Left lung (tissue), 10 donors: ENCODE measurements around the gene PICALM. TPM values are rescaled to one million over a fixed set of nuclear protein-coding genes. Genes with fewer than 3 reads are reported as not detected.
A peak's percentile ranks its signal among the peaks of the same experiment; 100 is the strongest.

ENCODE experiments used
- ATAC-seq: fragments of 200-7000 bp; cut with Tn5 transposase; one replicate; pipeline ENCODE4 v1.9.1; 2020; ENCODE audit warnings: moderate library complexity
- DNase-seq, 4 donors: peaks; one replicate each; pipeline ENCODE4 v3.0.0-alpha.2; 2013 to 2020
- H3K27ac ChIP-seq, 2 donors: fragments of 200-600 bp; sonication (generic) in 1 of 2; one replicate each; pipeline versions ENCODE4 v1.5.0 to v1.8.0; 2020 to 2021
- H3K27me3 ChIP-seq, 2 donors: fragments of 200-600 bp; sonication (generic) in 1 of 2; one replicate each; pipeline versions ENCODE4 v1.5.0 to v1.8.0; 2020 to 2021
- H3K36me3 ChIP-seq, 2 donors: fragments of 200-600 bp; sonication (generic) in 1 of 2; one replicate each; pipeline versions ENCODE4 v1.5.0 to v1.8.0; 2020 to 2021
- H3K4me1 ChIP-seq, 2 donors: fragments of 200-600 bp; one replicate each; pipeline ENCODE4 v1.8.0; 2021
- H3K4me3 ChIP-seq, 2 donors: fragments of 200-600 bp; sonication (generic) in 1 of 2; one replicate each; pipeline versions ENCODE4 v1.5.0 to v1.8.0; 2020 to 2021; ENCODE audit warnings: mild to moderate bottlenecking in 1 of 2
- H3K9me3 ChIP-seq, 2 donors: fragments of 200-600 bp; sonication (generic) in 1 of 2; one replicate each; pipeline versions ENCODE4 v1.5.0 to v1.8.0; 2020 to 2021
- CTCF ChIP-seq, 2 donors: fragments of 200-600 bp; sonication (generic) in 1 of 2; IDR thresholded peaks; one replicate each; pipeline versions ENCODE4 v1.5.0 to v1.8.0; 2021; ENCODE audit warnings: antibody characterized with exemption in 2 of 2
- intact Hi-C, 2 donors: fragments of 100-400 bp; cut with DNase I; formaldehyde crosslinking; loops; one replicate each; pipeline versions ENCODE4 v1.11.2 to v1.14.2; 2022
- polyA plus RNA-seq, 6 donors: library from polyadenylated mRNA; unstranded; fragments of 120-200 nt; gene quantifications; one replicate each; pipeline ENCODE4 v1.2.1, GENCODE V29; 2013; ENCODE audit not compliant: insufficient read length in 6 of 6
- total RNA-seq, 2 donors: library from RNA; stranded (reverse); fragmentation: NEBNext Ultra II Directional; extraction: Animal tissue kit (Norgen Biotek cat#: 25700); gene quantifications; one replicate each; pipeline ENCODE4 v1.2.1, GENCODE V29; 2021
- donor health status: DM: no; HTN: yes; CAD: no.
- donor health status: DM: no; HTN: no; CAD: no.

PICALM gene
- total and polyA plus RNA-seq, 8 donors: 159 to 216 (median 182) TPM

- TF ChIP-seq CTCF (IDR thresholded peaks at IDR 0.05): no peak
- no peak for ATAC-seq
- intact Hi-C loops: no loop called here
- Histone ChIP-seq H3K4me3 (no peak overlapping the region), H3K4me1 (peaks cover 13 to 42% of the 10 kb centered on the region in 2 donors), H3K27me3 (no peaks in the 10 kb centered on the region), H3K9me3 (no peaks in the 10 kb centered on the region), H3K27ac (no peak overlapping the region), H3K36me3 (peaks cover 0 to 24% of the 10 kb centered on the region in 2 donors)
- DNase-seq: no peak
Measured at GRCh38 chr11:85951428-85952107, 117.3 kb downstream of the PICALM start.

GRCh38 chr11:85951049-85951405 lies 117.9 kb downstream of the PICALM start:
- TF ChIP-seq CTCF (IDR thresholded peaks at IDR 0.05): no peak
- DNase-seq: no peak
- Histone ChIP-seq H3K9me3 (no peaks in the 10 kb centered on the region), H3K36me3 (peaks cover 0 to 19% of the 10 kb centered on the region in 2 donors), H3K27ac (no peak overlapping the region), H3K27me3 (no peaks in the 10 kb centered on the region), H3K4me1 (peaks cover 13 to 48% of the 10 kb centered on the region in 2 donors), H3K4me3 (no peak overlapping the region)
- ATAC-seq: no peak
- intact Hi-C loops: no loop called here

GRCh38 chr11:85950317-85951048 lies 118.4 kb downstream of the PICALM start:
- TF ChIP-seq CTCF (IDR thresholded peaks at IDR 0.05): no peak
- Histone ChIP-seq H3K36me3 (peaks cover 0 to 14% of the 10 kb centered on the region in 2 donors), H3K9me3 (no peaks in the 10 kb centered on the region), H3K4me3 (no peak overlapping the region), H3K4me1 (peaks cover 13 to 53% of the 10 kb centered on the region in 2 donors), H3K27ac (no peak overlapping the region), H3K27me3 (no peaks in the 10 kb centered on the region)
- intact Hi-C loops: no loop called here
- ATAC-seq: no peak
- DNase-seq: no peak

- no peak overlapping the region for H3K27ac ChIP-seq
- no peak for DNase-seq
- no peak for ATAC-seq
- H3K27me3 ChIP-seq: no peaks in the 10 kb centered on the region
- intact Hi-C loops: no loop called here
- peaks cover 0 to 7% of the 10 kb centered on the region in 2 donors for H3K36me3 ChIP-seq
- peaks cover 13 to 58% of the 10 kb centered on the region in 2 donors for H3K4me1 ChIP-seq
- H3K9me3 ChIP-seq: no peaks in the 10 kb centered on the region
- no peak for TF ChIP-seq CTCF (IDR thresholded peaks at IDR 0.05)
- H3K4me3 ChIP-seq: no peak overlapping the region
Measured at GRCh38 chr11:85949798-85950197, 119.1 kb downstream of the PICALM start.

GRCh38 chr11:85948884-85949283 lies 120.0 kb downstream of the PICALM start:
- Histone ChIP-seq H3K36me3 (no peaks in the 10 kb centered on the region), H3K27ac (peak overlapping the region; percentile 21 to 74), H3K9me3 (no peaks in the 10 kb centered on the region), H3K27me3 (no peaks in the 10 kb centered on the region), H3K4me1 (peaks cover 13 to 50% of the 10 kb centered on the region in 2 donors), H3K4me3 (no peak overlapping the region)
- no peak for TF ChIP-seq CTCF (IDR thresholded peaks at IDR 0.05)
- intact Hi-C loops: no loop called here
- ATAC-seq (peak; percentile 83), DNase-seq (no peak)
